Endometrium (tissue), 2 donors: ENCODE results near the gene TUBB4B.
"Not testable (repeated sequence)": the region's sequence is repeated elsewhere in the genome, so short reads cannot be mapped to it uniquely, and the experiment has no call there.

Source experiments
- FAIRE-seq: peaks from 2 replicates; lab custom pipeline; 2012; peaks lifted over from hg19 to GRCh38; lab: Jason Lieb, UNC
- donor health status: control.
- donor health status: control.

TUBB4B gene

DNA sequence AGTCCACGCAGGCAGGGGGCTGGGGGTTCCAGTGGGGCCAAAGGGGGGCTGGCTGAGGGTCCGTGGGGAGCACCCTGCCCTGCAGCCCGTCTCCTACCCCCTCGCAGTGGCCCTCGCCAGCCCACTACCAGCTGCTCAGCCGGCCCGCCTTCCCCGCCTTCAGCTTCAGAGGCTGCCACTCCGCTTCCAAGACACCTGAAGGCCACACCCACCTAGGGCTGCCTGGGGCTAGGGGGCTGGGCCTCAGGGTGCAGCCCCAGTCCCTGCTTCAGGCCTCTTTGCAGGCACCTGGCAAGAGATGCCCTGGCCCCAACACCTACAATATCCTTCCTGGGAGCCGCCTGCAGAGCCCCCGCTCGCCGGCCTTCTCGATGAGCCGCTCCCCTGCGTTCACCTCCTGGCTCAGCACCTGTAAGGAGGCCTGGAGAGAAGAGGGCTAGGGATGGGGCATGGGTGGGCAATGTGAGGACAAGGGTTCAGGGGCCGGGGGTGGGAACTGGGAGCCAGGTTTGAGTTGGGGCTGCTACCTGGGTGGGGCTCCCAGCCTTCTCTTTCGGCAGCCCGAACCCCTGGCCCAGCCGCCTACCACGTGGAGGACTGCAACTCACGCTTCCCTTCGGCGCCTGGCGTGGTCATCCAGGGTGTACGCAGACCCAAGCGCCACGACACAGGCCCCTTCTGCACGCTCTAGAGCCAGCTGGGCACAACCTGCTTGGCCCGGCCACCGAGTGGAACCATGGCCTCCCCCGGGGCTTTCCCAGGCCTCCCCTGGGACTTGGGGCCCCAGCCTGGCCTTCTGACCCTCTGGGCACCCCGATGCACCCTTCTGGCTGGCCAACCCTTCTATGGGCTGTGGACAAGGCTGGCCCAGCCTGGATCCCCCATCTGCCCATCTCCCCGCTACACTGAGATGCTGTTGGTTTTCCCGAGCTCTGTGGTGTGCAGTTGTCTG, 11.7 kb downstream of the TUBB4B start:
- FAIRE-seq = no peak

DNA sequence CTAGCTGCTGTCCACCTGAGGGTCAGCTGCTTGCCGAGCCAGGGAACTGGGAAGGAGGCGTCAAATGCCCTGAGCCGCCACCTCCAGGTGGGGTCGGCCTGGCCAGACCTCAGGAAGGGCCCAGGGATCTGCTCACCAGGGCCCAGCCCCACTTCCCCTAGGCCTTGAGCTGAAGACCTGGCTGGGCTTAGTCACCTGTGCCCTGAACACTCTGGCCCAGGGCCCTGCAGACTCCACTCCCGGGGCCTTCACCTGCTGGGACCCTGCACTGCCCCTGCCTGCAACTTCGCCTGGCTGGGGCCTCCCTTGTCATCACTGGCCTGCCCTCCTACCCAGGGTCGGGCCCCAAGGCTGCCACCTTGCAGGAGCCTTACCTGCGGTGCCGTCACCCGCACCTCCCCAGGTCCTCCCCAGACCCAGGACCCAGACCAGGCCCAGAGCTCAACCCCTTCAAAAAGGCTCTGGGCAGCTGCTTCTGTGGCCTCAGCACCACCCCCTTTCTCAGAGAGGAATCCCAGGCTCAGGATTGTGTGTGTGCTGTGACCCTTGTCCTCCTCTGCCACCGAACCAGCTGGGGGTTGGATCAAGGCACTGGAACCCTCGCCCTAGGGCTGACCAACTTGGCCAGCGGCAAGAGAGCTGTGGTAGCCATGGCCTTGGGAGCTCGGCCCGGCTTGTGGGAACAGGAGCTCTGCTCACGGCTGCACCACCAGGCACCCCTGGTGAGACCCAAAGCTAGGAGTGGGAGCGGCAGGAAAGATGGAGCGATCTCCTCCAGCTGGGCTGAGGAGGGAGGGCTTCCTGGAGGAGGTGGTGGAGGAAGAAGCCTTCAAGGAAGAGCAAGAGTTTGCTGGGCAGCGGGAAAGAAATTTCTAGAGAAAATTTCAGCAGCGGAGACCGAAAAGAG, 12.9 kb downstream of the TUBB4B start:
- FAIRE-seq = no peak

DNA sequence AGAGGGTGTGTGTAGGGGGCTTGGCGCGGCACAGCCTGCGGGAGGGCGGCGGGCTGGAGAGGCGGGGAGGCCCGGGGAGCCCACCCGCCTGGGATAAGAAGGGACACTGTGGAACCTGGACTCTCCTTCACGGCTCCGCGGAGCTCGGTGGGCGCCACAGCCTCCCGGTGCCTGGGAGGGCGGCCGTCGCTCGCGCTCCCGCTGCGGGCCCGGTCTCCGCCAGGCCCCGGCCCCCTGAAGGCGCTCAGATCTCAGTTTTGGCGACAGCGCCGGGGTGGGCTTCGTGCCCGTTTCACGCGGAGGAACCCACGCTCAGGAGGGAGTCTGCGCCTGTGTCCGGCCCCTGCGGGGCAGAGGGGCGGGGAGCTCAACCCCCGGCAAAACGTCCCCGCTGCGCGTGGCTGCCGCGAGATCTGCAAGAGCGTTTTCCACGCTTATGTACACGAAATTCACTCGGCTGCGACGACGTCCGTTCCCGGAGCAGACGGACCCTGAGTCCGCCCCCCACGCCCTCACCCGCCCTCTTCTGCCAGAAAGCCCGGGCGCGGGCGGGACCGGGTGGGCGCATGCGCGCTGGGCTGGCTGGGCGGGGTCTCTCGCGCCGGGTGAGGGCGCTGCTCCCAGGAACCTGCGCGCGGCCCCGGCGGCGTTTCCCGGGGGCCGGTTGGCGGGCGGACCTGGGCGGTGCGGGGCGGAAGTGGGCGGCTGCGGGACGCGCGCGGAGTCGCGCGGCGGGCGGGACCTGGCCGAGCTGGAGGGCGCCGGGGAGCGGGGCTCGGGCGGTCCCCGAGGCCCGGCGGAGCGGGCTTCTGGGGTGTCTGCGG, 13.7 kb downstream of the TUBB4B start, which contains the start of gene NELFB:
Gene NELFB (plus strand): TSS at position 704 of the 824 bp plus-strand sequence.
- no peak for FAIRE-seq

DNA sequence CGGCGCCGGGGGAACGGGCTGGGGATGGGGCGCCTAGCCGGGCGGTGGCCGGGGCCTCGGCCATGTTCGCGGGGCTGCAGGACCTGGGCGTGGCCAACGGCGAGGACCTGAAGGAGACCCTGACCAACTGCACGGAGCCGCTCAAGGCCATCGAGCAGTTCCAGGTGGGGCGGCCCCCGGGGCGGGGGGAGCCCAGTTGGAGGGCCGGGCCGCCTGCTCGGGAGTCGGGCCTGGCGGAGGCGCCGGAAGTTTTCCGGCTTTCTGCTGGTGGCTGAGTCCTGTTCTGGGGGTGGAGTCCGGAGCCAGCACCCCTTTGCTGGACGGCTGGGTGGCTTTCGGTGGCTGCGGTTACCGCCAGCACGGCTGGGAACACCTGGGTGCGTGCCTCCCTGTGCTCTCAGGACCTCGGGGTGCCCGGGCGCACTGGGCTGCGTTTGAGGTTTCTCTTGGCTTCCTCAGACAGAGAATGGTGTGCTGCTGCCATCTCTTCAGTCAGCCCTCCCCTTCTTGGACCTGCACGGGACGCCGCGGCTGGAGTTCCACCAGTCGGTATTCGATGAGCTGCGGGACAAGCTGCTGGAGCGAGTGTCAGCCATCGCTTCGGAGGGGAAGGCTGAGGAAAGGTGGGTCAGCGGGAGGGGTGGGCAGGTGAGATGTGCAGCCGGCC, 14.5 kb downstream of the TUBB4B start:
- no peak for FAIRE-seq

DNA sequence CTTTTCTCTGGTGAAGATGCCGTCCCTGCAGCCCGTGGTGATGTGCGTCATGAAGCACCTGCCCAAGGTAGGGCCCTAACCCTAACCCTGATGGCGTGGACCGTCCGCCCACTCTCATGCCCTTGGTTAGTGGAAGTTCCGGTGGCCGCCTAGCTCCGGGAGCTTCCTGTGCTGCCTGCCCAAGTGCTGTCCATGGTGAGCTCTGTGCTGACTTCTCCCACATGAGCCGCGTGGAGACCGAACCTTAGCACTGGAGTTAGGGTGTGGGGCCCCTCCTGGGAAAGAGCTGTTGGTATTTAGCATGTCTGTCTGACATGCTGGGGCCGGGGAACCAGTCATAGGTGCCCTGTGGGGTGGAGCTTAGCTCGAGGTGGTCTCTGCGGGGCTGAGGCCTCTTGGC, 15.3 kb downstream of the TUBB4B start:
- FAIRE-seq = no peak

DNA sequence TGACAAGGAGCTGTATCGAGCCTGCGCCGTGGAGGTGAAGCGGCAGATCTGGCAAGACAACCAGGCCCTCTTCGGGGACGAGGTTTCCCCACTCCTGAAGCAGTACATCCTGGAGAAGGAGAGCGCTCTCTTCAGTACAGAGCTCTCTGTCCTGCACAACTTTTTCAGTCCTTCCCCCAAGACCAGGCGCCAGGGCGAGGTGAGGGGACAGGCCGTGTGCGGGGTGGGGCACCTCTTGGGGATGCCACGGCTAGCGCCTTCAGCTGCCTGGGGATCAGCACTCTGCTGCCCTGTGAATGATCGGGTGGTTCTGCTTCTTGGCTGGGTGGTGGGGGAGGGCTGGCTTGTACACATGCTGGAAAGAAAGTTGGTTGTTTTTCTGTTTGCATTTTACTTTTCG, 15.8 kb downstream of the TUBB4B start:
- FAIRE-seq = no peak

DNA sequence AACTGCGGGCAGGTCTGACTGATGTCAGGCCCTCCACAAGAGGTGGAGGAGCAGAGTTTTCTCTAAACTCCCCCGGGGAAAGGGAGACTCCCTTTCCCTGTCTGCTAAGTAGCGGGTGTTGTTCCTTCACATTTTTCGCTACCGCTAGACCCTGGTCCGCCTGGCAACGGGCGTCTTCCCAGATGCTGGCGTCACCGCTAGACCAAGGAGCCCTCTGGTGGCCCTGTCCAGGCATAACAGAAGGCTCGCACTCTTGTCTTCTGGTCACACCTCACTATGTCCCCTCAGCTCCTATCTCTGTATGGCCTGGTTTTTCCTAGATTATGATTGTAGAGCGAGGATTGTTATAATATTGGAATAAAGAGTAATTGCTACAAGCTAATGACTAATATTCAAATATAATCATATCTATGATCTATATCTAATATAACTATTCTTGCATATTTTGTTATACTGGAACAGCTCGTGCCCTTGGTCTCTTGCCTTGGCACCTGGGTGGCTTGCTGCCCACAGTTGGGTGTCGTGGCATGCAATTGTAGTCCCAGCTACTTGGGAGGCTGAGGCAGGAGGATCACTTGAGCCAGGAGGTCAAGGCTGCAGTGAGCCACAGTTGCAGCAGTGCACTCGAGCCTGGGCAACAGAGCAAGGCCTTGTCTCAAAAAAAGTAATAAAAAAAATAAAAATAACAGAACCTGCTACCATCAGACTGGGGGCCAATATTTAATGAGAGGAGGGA, 21.3 kb downstream of the TUBB4B start:
- not testable (repeated sequence) for FAIRE-seq

DNA sequence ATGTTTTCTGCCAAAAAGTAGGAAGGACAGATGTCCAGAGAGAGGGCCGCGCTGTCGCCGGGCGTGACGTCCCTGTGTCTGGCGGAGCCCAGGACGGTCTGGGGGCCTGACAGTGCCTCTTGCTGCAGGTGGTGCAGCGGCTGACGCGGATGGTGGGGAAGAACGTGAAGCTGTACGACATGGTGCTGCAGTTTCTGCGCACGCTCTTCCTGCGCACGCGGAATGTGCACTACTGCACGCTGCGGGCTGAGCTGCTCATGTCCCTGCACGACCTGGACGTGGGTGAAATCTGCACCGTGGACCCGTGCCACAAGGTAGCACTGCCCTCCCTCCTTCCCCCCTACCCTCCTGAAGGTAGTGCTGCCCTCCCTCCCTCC, 21.8 kb downstream of the TUBB4B start:
- no peak for FAIRE-seq

DNA sequence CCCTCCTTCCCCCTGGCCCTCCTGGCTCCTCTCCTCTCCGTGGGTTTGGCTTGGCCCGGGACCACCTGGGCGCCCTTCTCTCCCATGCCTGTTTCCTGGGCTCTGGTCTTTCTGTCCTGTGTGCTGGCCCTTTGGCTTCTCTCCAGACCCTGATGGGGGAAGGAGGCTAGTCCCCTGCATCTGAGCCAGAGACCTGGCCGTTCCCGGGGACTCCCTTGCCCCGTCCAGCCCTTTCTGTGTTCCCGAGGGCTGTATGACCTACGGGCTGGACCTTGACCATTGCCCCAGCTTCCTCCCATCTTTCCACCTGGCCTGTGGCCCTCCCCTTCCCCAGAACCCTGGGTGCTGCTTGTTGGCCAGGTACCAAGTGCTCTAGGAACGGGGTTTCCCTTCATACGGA, 22.4 kb downstream of the TUBB4B start:
- no peak for FAIRE-seq

DNA sequence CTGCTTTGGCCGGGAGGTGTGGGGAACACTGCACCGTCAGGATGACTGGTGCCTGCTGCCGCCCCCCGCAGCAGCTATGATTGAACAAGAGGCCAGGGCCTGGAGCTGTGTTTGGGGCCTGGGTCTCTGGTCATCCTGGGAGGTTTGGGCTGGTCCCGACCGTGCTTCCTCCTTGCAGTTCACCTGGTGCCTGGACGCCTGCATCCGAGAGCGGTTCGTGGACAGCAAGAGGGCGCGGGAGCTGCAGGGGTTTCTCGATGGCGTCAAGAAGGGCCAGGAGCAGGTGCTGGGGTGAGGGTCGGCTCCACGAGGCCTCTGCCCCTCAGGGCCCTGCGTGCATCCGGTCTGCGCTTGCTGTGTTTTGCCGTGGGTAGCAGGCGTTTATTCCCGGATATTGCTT, 23.0 kb downstream of the TUBB4B start:
- no peak for FAIRE-seq

DNA sequence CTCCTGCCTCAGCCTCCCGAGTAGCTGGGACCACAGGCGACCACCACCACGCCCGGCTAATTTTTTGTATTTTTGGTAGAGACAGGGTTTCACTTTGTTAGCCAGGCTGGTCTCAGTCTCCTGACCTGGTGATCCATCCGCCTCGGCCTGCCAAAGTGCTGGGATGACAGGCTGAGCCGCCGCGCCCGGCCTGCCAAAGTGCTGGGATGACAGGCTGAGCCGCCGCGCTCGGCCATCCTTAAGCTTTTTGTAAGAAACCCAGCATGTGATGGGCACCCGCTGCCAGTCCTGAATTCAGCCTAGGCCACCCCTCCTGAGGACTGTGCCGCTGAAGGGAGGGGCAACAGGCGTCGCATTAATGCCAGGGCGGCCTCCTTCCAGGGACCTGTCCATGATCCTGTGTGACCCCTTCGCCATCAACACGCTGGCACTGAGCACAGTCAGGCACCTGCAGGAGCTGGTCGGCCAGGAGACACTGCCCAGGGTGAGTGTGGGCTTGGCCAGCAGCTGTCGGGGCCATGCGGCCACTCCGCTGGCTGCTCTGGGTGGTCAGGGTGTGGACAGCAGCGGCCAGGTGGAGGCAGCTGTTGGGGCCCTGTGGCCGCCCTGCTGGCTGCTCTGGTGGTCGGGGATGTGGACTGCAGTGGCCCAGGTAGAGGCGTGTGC, 24.5 kb downstream of the TUBB4B start:
- no peak for FAIRE-seq

DNA sequence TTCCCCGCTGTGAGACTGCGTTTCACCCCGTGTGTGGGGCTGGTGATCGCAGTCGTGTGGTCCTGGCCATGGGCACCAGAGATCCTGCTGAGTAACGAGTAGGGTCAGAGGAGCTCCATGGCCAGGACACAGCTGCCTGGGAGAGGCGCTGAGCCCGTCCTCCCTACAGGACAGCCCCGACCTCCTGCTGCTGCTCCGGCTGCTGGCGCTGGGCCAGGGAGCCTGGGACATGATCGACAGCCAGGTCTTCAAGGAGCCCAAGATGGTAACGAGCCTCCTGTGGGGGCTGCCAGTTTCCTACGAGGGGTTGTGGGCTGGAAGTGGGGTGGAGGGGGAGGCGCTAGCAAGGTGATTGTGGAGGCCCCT, 25.1 kb downstream of the TUBB4B start:
- FAIRE-seq = no peak

DNA sequence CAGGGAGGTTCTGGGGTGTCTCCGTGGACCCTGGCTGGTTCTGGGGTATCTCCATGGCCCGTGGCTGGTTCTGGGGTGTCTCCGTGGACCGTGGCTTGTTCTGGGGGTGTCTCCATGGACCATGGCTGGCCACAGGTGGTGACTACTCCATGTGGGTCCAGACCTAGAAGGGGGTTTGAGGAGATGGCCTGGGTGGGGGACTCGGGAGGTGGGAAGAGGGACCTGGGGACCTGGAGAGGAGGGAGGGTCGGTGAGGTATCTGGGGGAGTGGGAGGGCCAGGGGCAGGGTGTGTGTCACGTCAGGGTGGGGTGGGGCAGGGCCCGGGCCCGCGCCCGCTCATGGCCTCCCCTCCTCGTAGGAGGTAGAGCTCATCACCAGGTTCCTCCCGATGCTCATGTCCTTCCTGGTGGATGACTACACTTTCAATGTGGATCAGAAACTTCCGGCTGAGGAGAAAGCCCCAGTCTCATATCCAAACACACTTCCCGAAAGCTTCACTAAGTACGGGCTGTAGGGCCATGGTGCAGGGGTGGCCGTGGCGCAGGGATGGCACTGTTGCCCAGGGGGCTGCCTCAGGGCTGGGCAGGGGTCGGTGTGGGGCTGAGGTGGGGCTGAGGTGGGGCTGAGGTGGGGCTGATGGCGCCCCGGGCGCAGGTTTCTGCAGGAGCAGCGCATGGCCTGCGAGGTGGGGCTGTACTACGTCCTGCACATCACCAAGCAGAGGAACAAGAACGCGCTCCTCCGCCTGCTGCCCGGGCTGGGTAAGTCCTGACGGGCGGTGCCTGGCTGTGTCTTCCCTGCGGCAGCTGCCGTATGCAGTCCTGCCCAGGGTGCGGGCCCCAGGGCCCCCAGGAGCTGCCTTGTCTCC, 25.7 kb downstream of the TUBB4B start:
- no peak for FAIRE-seq

DNA sequence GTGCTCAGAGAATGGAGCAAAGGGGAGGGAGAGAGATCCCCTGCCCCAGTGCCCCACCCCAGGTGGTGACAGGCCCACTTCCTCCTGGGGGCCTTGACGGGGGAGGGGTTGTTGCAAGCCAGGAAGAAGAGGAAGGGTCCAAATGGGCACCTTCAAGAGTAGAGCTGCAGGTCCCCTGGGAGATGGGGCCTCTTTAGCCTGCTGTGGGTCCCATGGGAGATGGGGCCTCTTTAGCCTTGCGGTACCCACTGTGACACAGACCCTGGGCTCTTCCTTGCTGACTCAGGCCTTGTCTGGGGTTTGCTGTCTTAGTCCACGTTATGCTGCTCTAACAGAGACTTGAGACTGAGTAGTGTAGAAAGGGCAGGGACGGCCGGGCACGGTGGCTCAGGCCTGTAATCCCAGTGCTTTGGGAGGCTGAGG, 26.9 kb downstream of the TUBB4B start:
- FAIRE-seq = no peak

DNA sequence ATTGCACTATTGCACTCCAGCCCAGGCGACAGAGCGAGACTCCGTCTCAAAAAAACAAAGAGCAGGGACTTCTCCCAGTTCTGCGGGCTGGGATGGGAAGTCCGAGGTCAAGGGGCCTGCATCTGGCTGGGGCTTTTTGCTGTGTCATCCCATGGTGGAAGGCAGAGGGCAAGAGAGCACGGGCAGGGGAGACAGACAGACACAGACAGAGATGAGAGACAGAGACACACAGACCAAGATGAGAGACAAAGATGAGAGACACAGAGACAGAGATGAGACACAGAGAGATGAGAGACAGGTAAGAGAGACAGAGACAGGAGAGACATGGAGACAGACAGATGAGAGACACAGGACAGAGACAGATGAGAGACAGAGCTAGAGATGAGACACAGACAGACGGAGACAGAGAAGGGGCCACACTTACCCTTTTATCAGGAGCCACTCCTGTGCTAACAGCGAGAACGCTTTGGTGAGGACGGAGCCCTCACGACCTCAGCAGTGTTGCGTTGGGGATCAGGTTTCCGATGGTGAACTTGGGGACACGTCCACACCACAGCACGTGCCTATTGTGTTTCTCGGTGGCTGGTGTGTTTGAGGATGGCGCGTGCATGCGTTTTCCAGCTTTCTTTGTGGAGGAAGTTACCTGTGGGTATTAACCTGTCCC, 27.6 kb downstream of the TUBB4B start:
- no peak for FAIRE-seq

DNA sequence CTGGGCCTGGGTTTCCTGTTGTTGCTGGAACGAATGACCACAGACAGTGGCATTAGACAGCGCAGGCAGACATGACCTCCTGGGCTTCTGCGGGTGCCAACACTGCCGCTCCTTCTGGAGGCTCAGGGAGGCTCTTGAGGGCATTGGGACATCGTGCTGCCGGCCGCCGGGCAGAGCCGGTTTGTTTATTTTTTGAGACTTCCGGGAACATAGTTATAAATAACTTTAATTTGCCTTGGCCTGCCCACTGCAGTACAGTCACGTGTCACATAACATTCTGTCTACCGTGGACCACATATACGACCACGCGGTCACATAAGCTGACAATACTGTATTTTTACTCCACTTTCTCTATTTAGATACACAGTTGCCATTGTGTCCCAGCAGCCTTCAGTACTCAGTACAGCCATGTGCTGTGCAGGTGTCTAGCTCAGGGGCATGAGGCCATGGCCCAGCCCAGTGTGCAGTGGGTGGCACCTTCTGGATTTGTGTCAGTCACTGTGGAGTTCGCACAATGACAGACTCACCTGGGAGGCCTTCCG, 28.2 kb downstream of the TUBB4B start:
- FAIRE-seq = no peak

DNA sequence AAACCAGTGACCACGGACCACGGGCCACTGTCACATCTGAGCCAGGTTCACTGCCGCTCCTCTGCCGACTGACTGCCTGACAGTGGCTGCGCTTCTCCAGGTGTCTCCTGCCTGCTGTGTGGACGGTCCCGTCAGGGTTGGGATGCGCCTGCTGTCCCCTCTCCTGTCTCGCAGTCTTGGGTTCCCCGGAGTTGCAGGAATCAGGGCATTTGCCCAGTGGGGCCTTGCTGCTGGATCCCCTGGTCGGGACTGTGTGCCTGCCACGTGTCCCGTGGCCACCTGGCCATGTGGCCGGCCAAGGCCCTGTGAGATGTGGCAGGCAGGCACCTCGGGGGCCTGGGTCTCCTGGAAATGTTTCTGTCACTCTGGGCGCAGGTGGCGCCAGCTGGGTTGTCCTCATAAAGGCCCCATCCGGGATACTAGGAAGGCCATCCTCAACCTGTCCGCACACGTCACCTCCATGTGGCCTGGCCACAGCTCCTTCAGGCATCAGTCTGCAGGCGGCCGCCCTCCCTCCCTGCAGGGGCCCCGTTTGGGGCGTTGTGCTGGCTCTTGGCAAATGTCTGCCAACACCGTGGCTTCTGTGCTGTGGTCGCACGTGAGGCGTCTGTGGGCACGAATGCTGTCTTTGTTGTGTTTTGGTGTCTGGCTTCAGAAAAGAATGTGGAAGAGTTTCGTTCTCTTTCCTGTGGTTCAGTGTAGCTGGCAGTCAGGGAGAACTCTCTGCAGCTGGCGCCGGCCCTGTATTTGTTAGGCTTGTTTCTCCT, 30.0 kb downstream of the TUBB4B start:
- FAIRE-seq = no peak

DNA sequence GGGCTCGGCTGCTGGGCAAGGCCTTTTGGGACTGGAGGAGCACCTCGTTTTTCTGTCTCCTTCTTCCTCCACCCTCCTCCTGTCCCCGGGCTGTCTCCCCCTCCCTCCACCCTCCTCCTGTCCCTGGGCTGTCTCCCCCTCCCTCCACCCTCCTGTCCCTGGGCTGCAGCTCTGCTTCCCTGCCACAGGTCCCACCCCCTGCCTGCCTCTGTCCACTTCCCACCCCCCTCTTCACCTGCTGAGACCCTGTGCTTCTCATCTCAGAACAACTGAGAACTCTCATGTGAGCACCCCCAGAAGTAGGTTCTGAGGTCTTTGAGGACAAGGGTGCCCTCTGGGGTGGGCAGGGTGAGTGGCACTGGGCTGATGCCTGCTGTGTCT, 30.6 kb downstream of the TUBB4B start:
- no peak for FAIRE-seq
